K562 (cell line): ENCODE data around the gene GALE. TPM values are rescaled to one million over a fixed set of nuclear protein-coding genes. Genes with fewer than 3 reads are reported as not detected.

Experiments
- CBX3 ChIP-seq, 2 experiments: IDR thresholded peaks; 1 replicate in 1 of 2; 2 replicates in 1 of 2; pipeline ENCODE4 v1.6.1; 2012; ENCODE audit warnings: inconsistent platforms in 2 of 2, low read length in 2 of 2, borderline replicate concordance in 1 of 2, control low read depth in 1 of 2
- CREB3L1 ChIP-seq: fragments of 450-650 bp; IDR thresholded peaks from 2 replicates; pipeline ENCODE4 v1.6.1; 2014; ENCODE audit warnings: low read depth, mild to moderate bottlenecking, moderate library complexity, borderline replicate concordance
- DPF2 ChIP-seq: fragments of 450-650 bp; IDR thresholded peaks from 2 replicates; pipeline ENCODE4 v1.6.1; 2016
- EGR1 ChIP-seq: fragments of 450-650 bp; conservative IDR thresholded peaks from 2 replicates; pipeline ENCODE4 v1.6.1; 2017; ENCODE audit warnings: mild to moderate bottlenecking
- GABPB2 ChIP-seq: fragments of 250-450 bp; sonication (Bioruptor Pico); conservative IDR thresholded peaks from 2 replicates; pipeline ENCODE4 v1.5.1; 2021; ENCODE audit warnings: mild to moderate bottlenecking
- ILF3 ChIP-seq: fragments of 450-650 bp; IDR thresholded peaks from 2 replicates; pipeline ENCODE4 v1.6.1; 2018; ENCODE audit warnings: antibody characterized with exemption, mild to moderate bottlenecking, moderate library complexity, borderline replicate concordance
- KDM1A ChIP-seq, 2 experiments: fragments of 450-650 bp; IDR thresholded peaks; 2 replicates each; pipeline ENCODE4 v1.6.1; 2016; ENCODE audit warnings: mild to moderate bottlenecking in 2 of 2
- MTA3 ChIP-seq: fragments of 450-650 bp; formaldehyde crosslinking; IDR thresholded peaks from 2 replicates; pipeline ENCODE4 v1.6.1; 2017; ENCODE audit warnings: mild to moderate bottlenecking, borderline replicate concordance
- NFIC ChIP-seq: fragments of 450-650 bp; IDR thresholded peaks from 2 replicates; pipeline ENCODE4 v1.6.1; 2017; ENCODE audit warnings: mild to moderate bottlenecking, inconsistent platforms
- NR2C1 ChIP-seq, 2 experiments: fragments of 450-650 bp; IDR thresholded peaks; 2 replicates each; pipeline ENCODE4 v1.6.1; 2017; ENCODE audit warnings: mild to moderate bottlenecking in 2 of 2, antibody characterized with exemption in 1 of 2, inconsistent platforms in 1 of 2, missing compliant biosample characterization in 1 of 2, missing genetic modification characterization in 1 of 2
- PHB2 ChIP-seq: fragments of 450-650 bp; IDR thresholded peaks from 2 replicates; pipeline ENCODE4 v1.6.1; 2017; ENCODE audit warnings: low read depth
- POLR3A ChIP-seq: IDR thresholded peaks from 2 replicates; pipeline ENCODE4 v1.6.1; 2011; ENCODE audit warnings: borderline replicate concordance, mild to moderate bottlenecking, moderate library complexity; ENCODE audit not compliant: insufficient read length, insufficient read depth; ENCODE audit errors: extremely low read depth
- SIN3B ChIP-seq: fragments of 450-650 bp; IDR thresholded peaks from 2 replicates; pipeline ENCODE4 v1.6.1; 2017; ENCODE audit warnings: low read depth, mild to moderate bottlenecking, moderate library complexity
- SMAD1 ChIP-seq: fragments of 150-350 bp; IDR thresholded peaks from 2 replicates; pipeline ENCODE4 v1.6.1; 2014; ENCODE audit warnings: low read length, low read depth; ENCODE audit not compliant: partially characterized antibody
- SUPT5H ChIP-seq: fragments of 450-650 bp; IDR thresholded peaks from 2 replicates; pipeline ENCODE4 v1.6.1; 2016
- TAF1 ChIP-seq: IDR thresholded peaks from 2 replicates; pipeline ENCODE4 v1.6.1; 2011; ENCODE audit warnings: mild to moderate bottlenecking, low read length, moderate library complexity; ENCODE audit not compliant: insufficient read depth, control insufficient read depth, severe bottlenecking; ENCODE audit errors: extremely low read depth
- TOE1 ChIP-seq, 2 experiments: fragments of 450-650 bp in 1 of 2; sonication (generic) in 1 of 2; formaldehyde crosslinking in 1 of 2; IDR thresholded peaks; 2 replicates each; pipeline versions ENCODE4 v1.7.1 to v1.8.0; 2016 to 2022; ENCODE audit warnings: borderline replicate concordance in 2 of 2, mild to moderate bottlenecking in 2 of 2, antibody characterized with exemption in 1 of 2, inconsistent platforms in 1 of 2, low read depth in 1 of 2, missing genetic modification reagents in 1 of 2, moderate library complexity in 1 of 2
- UBTF ChIP-seq, 2 experiments: IDR thresholded peaks; 2 replicates each; pipeline ENCODE4 v1.6.1; 2012; ENCODE audit warnings: improper control_type of control experiment in 2 of 2, low read depth in 2 of 2, low read length in 2 of 2, borderline replicate concordance in 1 of 2
- ZNF121 ChIP-seq: sonication (generic); formaldehyde crosslinking; conservative IDR thresholded peaks from 2 replicates; pipeline ENCODE4 v1.8.0; 2022; ENCODE audit warnings: missing genetic modification reagents
- ZNF24 ChIP-seq: fragments of 450-650 bp; IDR thresholded peaks from 2 replicates; pipeline ENCODE4 v1.6.1; 2016
- ZNF263 ChIP-seq: sonication (generic); formaldehyde crosslinking; IDR thresholded peaks from 2 replicates; pipeline ENCODE4 v1.8.0; 2022; ENCODE audit warnings: mild to moderate bottlenecking, missing genetic modification reagents, borderline replicate concordance
- ZNF274 ChIP-seq: IDR thresholded peaks from 2 replicates; pipeline ENCODE4 v1.6.1; 2011; ENCODE audit warnings: low read depth, mild to moderate bottlenecking, low read length, moderate library complexity, borderline replicate concordance
- ZNF717 ChIP-seq: fragments of 250-450 bp; sonication (Bioruptor Pico); IDR thresholded peaks from 2 replicates; pipeline ENCODE4 v1.5.0; 2021
- ZNF77 ChIP-seq: fragments of 250-450 bp; sonication (Bioruptor Pico); IDR thresholded peaks from 2 replicates; pipeline ENCODE4 v1.5.0; 2020
- polyA plus RNA-seq, 8 experiments: library from polyadenylated mRNA; depleted of rRNA in 4 of 8; stranded (reverse) in 5 of 8; unstranded in 3 of 8; fragments of >200 nt; fragmentation: Nextera tagmentation in 2 of 8; fragmentation: Illumina TruSeq in 1 of 8; extraction: Ambion mirVana in 2 of 8; extraction: Trizol in 1 of 8; gene quantifications; 2 replicates each; pipeline versions ENCODE4 v1.2.1 to v1.2.3, GENCODE V29; 2011 to 2014; ENCODE audit warnings: inconsistent platforms in 1 of 8, missing spikeins in 1 of 8
- total RNA-seq, 7 experiments: library from RNA; depleted of rRNA in 6 of 7; stranded (reverse); fragments of >200 nt in 6 of 7; fragmentation: Illumina TruSeq in 2 of 7; extraction: Trizol in 2 of 7; gene quantifications; 2 replicates each; pipeline versions ENCODE4 v1.2.1 to v1.2.3, GENCODE V29; 2011 to 2021; ENCODE audit warnings: low replicate concordance in 1 of 7
- TF ChIP-seq, protein P1 (sequence below): fragments of 450-650 bp; IDR thresholded peaks from 2 replicates; pipeline ENCODE4 v1.6.1; 2016

The GALE gene
- total and polyA plus RNA-seq, 9 of the 15 experiments (the other 6 are each of a cell fraction or from before 2014, with no cell fraction given): 8.4 to 139 (median 88.3) TPM

GRCh38 chr1:23825076-23825761 is 24.7 kb upstream of the GALE start, which contains the start of gene HMGCL (continued):
- peak; percentile 62 for TF ChIP-seq NFIC
- TF ChIP-seq POLR3A: no peak
- TF ChIP-seq PHB2: no peak
- peak; percentile 83 for TF ChIP-seq MTA3
- no peak; the same call in 1 of the 2 replicates for TF ChIP-seq DPF2
- TF ChIP-seq CBX3 (IDR thresholded peaks at IDR 0.05; ENCODE audit: borderline replicate concordance in 1 of 2, low read length in 2 of 2): peak in 1 of 2 experiments; percentile 57; a peak in 1 of 3 replicates
- TF ChIP-seq TAF1: peak; percentile 99
- no peak for TF ChIP-seq GABPB2 (CRISPR knock-in tag)
- no peak for TF ChIP-seq NR2C1 (IDR thresholded peaks at IDR 0.05)
- no peak for TF ChIP-seq NR2C1 (tag; IDR thresholded peaks at IDR 0.05)
- TF ChIP-seq UBTF (IDR thresholded peaks at IDR 0.05; ENCODE audit: borderline replicate concordance in 1 of 2, low read depth in 2 of 2, low read length in 2 of 2): no peak
- peak; percentile 98 for TF ChIP-seq EGR1
- TF ChIP-seq ZNF717 (CRISPR knock-in tag): 0 out of 2 replicates have a peak, but pooled peaks have one; percentile 55
- TF ChIP-seq ZNF274: no peak
- no peak for TF ChIP-seq ZNF263 (CRISPR knock-in tag)
- TF ChIP-seq SUPT5H: peak; percentile 97
- TF ChIP-seq TOE1 (IDR thresholded peaks at IDR 0.05; ENCODE audit: borderline replicate concordance): peak; percentile 89; the same call in 1 of the 2 replicates
- no peak for TF ChIP-seq TOE1 (CRISPR knock-in tag; IDR thresholded peaks at IDR 0.05; ENCODE audit: borderline replicate concordance, low read depth)
- peak; percentile 98 for TF ChIP-seq SIN3B
- TF ChIP-seq, protein P1, sequence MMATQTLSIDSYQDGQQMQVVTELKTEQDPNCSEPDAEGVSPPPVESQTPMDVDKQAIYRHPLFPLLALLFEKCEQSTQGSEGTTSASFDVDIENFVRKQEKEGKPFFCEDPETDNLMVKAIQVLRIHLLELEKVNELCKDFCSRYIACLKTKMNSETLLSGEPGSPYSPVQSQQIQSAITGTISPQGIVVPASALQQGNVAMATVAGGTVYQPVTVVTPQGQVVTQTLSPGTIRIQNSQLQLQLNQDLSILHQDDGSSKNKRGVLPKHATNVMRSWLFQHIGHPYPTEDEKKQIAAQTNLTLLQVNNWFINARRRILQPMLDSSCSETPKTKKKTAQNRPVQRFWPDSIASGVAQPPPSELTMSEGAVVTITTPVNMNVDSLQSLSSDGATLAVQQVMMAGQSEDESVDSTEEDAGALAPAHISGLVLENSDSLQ: peak; percentile 37; the same call in 1 of the 2 replicates
- peak; percentile 50 for TF ChIP-seq CREB3L1
- TF ChIP-seq KDM1A (IDR thresholded peaks at IDR 0.05): no peak
- no peak for TF ChIP-seq ZNF24
- no peak for TF ChIP-seq ILF3
- no peak for TF ChIP-seq ZNF77 (CRISPR knock-in tag)
- no peak for TF ChIP-seq SMAD1
- TF ChIP-seq ZNF121: no peak
